Fibroblast of lung (primary cell): ENCODE data around the gene MCM8.

Experiments
- EZH2 ChIP-seq: IDR thresholded peaks from 2 replicates; pipeline ENCODE4 v1.5.1; 2012; ENCODE audit warnings: low read length, control low read depth, mild to moderate bottlenecking; ENCODE audit errors: missing control alignments
- TF ChIP-seq, protein P1 (sequence below), 2 donors: IDR thresholded peaks in 1 of 2; conservative IDR thresholded peaks in 1 of 2; 1 replicate in 1 of 2; 2 replicates in 1 of 2; pipeline ENCODE4 v1.5.1; 2011 to 2012; ENCODE audit warnings: low read length in 2 of 2, control low read depth in 1 of 2, inconsistent platforms in 1 of 2, low read depth in 1 of 2, mild to moderate bottlenecking in 1 of 2

DNA sequence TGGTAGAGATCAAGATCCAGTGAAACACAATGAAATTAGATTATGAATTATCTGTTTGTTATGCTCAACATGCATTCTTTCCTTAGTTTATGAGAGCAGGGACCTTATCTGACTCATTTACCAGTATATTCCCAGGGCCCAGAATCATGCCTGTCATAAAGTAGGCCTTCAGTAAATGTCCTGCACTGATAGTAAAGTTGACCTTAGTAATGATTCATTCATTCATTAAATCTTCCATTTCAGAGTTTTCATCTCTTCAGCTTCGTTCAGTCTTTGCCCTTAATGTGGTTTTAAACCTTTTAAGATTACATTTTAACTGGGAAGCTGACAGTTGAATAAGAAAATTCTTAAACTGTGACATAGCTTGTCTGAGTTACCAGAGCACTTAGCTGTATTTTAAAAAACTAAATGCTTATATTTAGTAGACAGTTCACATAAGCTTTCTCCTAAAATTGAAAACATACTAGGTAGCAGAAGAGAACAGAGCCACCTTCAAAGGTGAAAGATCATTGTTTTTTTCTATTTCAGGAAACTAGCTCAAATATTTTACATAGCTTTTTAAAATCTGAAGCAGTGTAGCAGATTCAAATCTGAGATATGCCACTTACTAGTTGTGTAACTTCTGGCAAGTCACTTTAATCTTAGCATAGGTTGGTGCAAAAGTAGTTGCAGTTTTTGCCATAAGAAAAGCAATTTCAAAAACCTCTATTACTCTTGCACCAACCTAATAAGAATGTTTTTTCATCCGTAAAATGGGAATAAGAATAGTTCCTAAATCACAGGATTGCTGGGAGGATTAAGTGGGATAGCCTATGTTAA, 41.4 kb downstream of the MCM8 start:
- TF ChIP-seq, protein P1, sequence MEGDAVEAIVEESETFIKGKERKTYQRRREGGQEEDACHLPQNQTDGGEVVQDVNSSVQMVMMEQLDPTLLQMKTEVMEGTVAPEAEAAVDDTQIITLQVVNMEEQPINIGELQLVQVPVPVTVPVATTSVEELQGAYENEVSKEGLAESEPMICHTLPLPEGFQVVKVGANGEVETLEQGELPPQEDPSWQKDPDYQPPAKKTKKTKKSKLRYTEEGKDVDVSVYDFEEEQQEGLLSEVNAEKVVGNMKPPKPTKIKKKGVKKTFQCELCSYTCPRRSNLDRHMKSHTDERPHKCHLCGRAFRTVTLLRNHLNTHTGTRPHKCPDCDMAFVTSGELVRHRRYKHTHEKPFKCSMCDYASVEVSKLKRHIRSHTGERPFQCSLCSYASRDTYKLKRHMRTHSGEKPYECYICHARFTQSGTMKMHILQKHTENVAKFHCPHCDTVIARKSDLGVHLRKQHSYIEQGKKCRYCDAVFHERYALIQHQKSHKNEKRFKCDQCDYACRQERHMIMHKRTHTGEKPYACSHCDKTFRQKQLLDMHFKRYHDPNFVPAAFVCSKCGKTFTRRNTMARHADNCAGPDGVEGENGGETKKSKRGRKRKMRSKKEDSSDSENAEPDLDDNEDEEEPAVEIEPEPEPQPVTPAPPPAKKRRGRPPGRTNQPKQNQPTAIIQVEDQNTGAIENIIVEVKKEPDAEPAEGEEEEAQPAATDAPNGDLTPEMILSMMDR (conservative IDR thresholded peaks at IDR 0.05 in 1 of 2, IDR thresholded peaks at IDR 0.05 in 1 of 2; ENCODE audit: low read depth in 1 of 2, low read length in 2 of 2) = no peak
- no peak for TF ChIP-seq EZH2
